Left ventricle myocardium superior (tissue), 1 donor: ENCODE data around the gene LASP1NB.
"Not testable (repeated sequence)": the region's sequence is repeated elsewhere in the genome, so short reads cannot be mapped to it uniquely, and the experiment has no call there.

Source experiments
- ATAC-seq: fragments of 200-7000 bp; cut with Tn5 transposase; one replicate; pipeline ENCODE4 v1.9.1; 2020; ENCODE audit warnings: mild to moderate bottlenecking, moderate library complexity
- DNase-seq: peaks from one replicate; pipeline ENCODE4 v3.0.0-alpha.2; 2020
- intact Hi-C: fragments of 100-400 bp; cut with micrococcal nuclease; formaldehyde crosslinking; loops from one replicate; pipeline ENCODE4 v1.11.0; 2022
- donor health status: DM: no; HTN: yes; CAD: no; lungs with severe emphysema.

The LASP1NB gene

GRCh38 chr17:38914741-38915638 is 10.4 kb upstream of the LASP1NB start:
- ATAC-seq (no peak), DNase-seq (no peak)
- intact Hi-C loops, result no loop called here

GRCh38 chr17:38915639-38915995 is 9.8 kb upstream of the LASP1NB start:
- intact Hi-C loops, result no loop called here
- no peak for ATAC-seq
- no peak for DNase-seq

GRCh38 chr17:38916771-38917170 is 8.6 kb upstream of the LASP1NB start:
- intact Hi-C loops, result no loop called here
- DNase-seq (no peak), ATAC-seq (no peak)

DNA sequence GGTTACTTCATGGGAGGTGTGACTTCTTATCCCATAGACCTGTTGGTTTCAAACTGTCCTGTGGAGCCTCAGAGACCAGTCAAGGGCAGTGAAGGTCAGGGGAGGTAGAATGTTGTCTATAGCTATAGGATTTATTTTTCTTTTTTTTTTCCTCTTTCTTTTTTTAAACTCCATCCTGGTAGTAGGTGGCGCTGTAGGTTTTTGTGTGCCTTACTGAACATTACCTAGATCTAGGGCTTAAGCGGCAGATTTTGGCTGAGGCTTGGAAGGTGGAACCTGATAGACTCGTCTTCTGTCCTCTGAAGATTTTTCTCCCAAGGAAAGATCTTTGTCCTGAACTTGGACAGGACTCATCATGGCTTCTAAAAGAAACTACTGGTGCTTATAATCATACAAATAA is 8.2 kb upstream of the LASP1NB start:
- DNase-seq (no peak), ATAC-seq (no peak)
- intact Hi-C loops, result no loop called here

DNA sequence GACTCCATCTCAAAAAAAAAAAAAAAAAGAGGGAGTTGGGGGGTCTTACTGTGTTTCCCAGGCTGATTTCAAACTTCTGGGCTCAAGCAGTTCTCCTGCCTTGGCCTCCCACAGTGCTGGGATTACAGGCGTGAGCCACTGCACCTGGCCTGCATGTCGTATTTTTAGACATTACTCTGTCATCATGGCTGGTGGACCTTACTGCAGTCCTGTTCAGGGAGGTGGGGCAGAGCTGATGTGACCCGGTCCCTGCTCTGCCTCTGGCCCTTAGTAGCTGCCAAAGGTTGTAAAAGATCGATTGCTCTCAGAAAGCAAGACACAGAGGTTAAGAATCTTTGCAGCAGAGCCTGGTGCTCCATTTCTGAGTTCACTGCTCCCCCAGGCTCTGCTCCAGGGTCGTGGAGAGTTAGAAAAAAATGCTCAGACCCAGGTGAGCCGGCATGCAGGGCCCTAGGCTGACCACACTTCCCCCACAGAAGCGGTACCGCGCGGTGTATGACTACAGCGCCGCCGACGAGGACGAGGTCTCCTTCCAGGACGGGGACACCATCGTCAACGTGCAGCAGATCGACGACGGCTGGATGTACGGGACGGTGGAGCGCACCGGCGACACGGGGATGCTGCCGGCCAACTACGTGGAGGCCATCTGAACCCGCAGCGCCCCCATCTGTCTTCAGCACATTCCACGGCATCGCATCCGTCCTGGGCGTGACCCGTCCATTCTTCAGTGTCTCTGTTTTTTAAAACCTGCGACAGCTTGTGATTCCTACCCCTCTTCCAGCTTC is 7.1 kb upstream of the LASP1NB start:
- intact Hi-C loops, result no loop called here
- DNase-seq (no peak), ATAC-seq (no peak)

- no peak for ATAC-seq
- no peak for DNase-seq
- intact Hi-C loops, result no loop called here
These were observed 6.5 kb upstream of the LASP1NB start for GRCh38 chr17:38918916-38919315.

DNA sequence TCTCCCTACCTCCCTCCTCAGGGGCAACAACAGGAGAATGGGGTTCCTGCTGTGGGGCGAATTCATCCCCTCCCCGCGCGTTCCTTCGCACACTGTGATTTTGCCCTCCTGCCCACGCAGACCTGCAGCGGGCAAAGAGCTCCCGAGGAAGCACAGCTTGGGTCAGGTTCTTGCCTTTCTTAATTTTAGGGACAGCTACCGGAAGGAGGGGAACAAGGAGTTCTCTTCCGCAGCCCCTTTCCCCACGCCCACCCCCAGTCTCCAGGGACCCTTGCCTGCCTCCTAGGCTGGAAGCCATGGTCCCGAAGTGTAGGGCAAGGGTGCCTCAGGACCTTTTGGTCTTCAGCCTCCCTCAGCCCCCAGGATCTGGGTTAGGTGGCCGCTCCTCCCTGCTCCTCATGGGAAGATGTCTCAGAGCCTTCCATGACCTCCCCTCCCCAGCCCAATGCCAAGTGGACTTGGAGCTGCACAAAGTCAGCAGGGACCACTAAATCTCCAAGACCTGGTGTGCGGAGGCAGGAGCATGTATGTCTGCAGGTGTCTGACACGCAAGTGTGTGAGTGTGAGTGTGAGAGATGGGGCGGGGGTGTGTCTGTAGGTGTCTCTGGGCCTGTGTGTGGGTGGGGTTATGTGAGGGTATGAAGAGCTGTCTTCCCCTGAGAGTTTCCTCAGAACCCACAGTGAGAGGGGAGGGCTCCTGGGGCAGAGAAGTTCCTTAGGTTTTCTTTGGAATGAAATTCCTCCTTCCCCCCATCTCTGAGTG is 5.9 kb upstream of the LASP1NB start:
- ATAC-seq (no peak), DNase-seq (no peak)
- intact Hi-C loops, result no loop called here

DNA sequence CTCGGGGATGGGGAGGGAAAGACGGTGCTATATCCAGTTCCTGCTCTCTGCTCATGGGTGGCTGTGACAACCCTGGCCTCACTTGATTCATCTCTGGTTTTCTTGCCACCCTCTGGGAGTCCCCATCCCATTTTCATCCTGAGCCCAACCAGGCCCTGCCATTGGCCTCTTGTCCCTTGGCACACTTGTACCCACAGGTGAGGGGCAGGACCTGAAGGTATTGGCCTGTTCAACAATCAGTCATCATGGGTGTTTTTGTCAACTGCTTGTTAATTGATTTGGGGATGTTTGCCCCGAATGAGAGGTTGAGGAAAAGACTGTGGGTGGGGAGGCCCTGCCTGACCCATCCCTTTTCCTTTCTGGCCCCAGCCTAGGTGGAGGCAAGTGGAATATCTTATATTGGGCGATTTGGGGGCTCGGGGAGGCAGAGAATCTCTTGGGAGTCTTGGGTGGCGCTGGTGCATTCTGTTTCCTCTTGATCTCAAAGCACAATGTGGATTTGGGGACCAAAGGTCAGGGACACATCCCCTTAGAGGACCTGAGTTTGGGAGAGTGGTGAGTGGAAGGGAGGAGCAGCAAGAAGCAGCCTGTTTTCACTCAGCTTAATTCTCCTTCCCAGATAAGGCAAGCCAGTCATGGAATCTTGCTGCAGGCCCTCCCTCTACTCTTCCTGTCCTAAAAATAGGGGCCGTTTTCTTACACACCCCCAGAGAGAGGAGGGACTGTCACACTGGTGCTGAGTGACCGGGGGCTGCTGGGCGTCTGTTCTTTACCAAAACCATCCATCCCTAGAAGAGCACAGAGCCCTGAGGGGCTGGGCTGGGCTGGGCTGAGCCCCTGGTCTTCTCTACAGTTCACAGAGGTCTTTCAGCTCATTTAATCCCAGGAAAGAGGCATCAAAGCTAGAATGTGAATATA is 4.8 kb upstream of the LASP1NB start:
- intact Hi-C loops, result no loop called here
- DNase-seq, result no peak
- peak; percentile 40 for ATAC-seq

GRCh38 chr17:38921756-38922411 is 3.5 kb upstream of the LASP1NB start:
- no peak for DNase-seq
- no peak for ATAC-seq

GRCh38 chr17:38922538-38923297 is 2.7 kb upstream of the LASP1NB start:
- DNase-seq, result peak; percentile 47
- intact Hi-C loops, result no loop called here
- ATAC-seq, result peak; percentile 66

More at GRCh38 chr17:38921756-38922411, 3.5 kb upstream of the LASP1NB start:
- intact Hi-C loops, result no loop called here

DNA sequence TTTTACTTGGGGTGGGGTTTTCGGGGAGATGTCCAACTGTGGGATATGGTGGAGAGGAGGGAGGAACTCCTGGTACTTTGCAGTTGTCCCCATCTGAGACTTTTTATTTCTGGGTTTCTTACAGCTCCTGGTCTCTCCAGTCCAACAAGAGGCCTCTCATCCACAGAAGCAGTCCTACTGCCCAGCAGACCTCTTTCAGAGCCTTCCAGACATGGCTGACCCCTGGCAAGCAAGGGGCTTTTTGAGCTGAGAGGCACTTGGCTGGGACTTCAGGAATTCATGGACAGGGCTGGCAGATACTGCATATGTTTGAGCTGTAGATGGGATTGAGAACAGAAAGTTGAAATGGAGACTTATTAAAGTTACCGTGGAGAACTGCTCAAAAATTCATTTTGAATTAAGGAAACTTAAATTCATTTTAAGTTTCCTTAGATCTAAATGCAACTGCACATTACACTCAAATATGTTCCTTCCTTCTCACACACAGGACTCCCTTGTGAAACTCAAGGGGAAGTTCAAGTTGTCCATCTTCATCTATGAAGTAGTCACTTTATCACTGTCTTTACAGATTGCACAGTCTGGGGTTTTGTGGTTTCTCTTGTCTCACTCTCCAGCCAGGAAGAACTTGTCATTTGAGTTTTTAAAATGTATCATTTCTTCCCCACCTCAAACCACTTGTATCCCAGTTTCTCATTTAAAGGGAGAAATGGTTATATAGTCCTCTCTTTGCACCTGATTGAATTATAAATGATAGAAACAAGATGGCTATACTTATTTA is 1.1 kb downstream of the LASP1NB start:
- intact Hi-C loops, result no loop called here
- DNase-seq (no peak), ATAC-seq (no peak)

- intact Hi-C loops, DNase-seq, ATAC-seq: not testable (repeated sequence)
These were observed 5.4 kb downstream of the LASP1NB start for GRCh38 chr17:38930782-38931181.

DNA sequence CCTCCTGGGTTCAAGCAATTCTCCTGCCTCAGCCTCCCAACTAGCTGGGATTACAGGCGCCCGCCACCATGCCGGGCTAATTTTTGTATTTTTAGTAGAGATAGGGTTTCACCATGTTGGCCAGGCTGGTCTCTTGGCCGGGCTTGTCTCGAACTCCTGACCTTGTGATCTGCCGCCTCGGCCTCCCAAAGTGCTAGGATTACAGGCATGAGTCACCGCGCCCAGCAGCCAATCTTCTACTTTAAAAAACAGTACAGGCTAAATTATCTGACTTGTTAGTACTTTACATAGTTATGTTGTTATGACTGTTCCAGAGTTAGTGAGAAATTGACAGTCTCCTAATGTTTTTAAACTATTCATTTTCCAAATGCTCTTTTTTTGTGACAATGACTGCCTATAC is 8.5 kb downstream of the LASP1NB start:
- ATAC-seq, intact Hi-C loops, DNase-seq: not testable (repeated sequence)

- ATAC-seq, result peak; percentile 38
- intact Hi-C loops, result no loop called here
- no peak for DNase-seq
These were observed 14.6 kb downstream of the LASP1NB start for GRCh38 chr17:38939987-38940386.

DNA sequence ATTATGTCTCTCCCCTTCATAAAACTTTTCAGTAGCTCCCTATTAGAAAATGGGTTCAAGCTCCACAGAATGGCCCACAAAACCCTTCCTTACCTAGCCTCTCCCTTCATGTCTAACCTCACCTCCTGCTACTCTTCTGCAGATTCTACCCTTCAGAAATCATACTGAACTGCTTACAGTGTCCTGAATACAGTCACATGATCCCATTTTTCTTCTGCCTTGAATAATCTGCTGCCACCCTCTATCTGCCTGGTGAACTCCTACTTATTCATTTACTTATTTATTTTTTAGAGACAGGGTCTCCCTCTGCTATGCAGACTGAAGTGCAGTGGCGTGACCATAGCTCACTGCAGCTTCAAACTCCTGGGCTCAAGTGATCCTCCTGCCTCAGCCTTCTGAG is 15.0 kb downstream of the LASP1NB start:
- ATAC-seq, result no peak

DNA sequence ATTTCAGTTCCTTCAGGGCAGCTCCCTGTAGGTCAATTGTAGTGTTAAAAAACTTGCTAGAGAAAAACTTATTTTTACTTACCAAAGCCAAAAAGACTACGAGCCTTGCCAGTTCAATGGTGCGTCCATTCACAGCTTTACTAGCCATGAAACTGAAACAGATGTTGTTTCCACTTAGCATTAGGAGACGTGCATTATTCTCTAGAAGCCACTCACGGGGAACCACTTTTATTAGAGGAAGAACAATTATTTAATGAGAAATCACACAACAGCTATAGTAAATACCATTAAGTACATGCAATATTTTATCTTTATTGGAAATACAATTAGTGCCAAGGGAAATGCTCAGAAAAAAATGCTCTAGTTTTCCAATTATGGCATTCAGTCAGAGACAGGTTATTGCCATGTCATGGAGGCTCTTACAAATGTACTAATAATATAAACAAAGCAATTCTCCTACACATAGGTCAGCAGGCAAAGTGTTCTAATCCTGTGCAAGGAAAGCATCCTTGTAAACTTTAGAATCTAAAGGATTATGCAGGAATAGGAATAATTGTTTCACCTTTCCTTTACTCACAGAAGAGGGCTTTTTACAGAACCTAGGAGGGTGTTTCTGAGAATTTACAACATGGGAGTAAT is 17.4 kb downstream of the LASP1NB start:
- intact Hi-C loops, result no loop called here
- ATAC-seq, result no peak

More for the DNA sequence above, 15.0 kb downstream of the LASP1NB start:
- intact Hi-C loops, result no loop called here
- no peak for DNase-seq

More for the DNA sequence above, 17.4 kb downstream of the LASP1NB start:
- DNase-seq, result no peak
